Retinal pigment epithelial cell (primary cell): ENCODE data around the gene ISG15.

Experiments used
- DNase-seq: peaks from one replicate; pipeline ENCODE4 v3.0.0-alpha.2; 2010; ENCODE audit warnings: low read depth
- H3K4me3 ChIP-seq: 2 replicates; pipeline ENCODE4 v1.5.1; 2011; ENCODE audit warnings: mild to moderate bottlenecking, low read length, control low read depth, moderate library complexity
- TF ChIP-seq, protein P1 (sequence below): conservative IDR thresholded peaks from 2 replicates; pipeline ENCODE4 v1.5.1; 2011; ENCODE audit warnings: low read depth, low read length, control low read depth, inconsistent platforms

The ISG15 gene

DNA sequence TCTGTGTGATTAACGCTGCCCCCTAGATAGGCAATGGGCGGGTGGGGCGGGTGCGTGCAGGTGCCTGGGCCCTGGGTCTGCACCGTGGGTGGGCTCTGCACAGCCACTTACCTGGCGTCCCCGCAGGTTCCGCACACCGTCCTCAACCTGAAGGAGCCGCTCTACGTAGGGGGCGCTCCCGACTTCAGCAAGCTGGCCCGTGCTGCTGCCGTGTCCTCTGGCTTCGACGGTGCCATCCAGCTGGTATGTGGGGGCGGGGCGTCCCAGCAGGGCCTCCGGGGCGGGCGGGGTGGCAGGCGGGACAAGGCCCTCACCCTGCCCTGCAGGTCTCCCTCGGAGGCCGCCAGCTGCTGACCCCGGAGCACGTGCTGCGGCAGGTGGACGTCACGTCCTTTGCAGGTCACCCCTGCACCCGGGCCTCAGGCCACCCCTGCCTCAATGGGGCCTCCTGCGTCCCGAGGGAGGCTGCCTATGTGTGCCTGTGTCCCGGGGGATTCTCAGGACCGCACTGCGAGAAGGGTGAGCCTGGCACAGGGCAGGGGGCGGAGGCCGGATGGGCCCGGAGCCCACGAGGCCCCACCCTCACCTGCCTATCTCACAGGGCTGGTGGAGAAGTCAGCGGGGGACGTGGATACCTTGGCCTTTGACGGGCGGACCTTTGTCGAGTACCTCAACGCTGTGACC is 38.0 kb downstream of the ISG15 start:
- H3K4me3 ChIP-seq = no peak overlapping the region
- TF ChIP-seq, protein P1, sequence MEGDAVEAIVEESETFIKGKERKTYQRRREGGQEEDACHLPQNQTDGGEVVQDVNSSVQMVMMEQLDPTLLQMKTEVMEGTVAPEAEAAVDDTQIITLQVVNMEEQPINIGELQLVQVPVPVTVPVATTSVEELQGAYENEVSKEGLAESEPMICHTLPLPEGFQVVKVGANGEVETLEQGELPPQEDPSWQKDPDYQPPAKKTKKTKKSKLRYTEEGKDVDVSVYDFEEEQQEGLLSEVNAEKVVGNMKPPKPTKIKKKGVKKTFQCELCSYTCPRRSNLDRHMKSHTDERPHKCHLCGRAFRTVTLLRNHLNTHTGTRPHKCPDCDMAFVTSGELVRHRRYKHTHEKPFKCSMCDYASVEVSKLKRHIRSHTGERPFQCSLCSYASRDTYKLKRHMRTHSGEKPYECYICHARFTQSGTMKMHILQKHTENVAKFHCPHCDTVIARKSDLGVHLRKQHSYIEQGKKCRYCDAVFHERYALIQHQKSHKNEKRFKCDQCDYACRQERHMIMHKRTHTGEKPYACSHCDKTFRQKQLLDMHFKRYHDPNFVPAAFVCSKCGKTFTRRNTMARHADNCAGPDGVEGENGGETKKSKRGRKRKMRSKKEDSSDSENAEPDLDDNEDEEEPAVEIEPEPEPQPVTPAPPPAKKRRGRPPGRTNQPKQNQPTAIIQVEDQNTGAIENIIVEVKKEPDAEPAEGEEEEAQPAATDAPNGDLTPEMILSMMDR = no peak
- no peak for DNase-seq

DNA sequence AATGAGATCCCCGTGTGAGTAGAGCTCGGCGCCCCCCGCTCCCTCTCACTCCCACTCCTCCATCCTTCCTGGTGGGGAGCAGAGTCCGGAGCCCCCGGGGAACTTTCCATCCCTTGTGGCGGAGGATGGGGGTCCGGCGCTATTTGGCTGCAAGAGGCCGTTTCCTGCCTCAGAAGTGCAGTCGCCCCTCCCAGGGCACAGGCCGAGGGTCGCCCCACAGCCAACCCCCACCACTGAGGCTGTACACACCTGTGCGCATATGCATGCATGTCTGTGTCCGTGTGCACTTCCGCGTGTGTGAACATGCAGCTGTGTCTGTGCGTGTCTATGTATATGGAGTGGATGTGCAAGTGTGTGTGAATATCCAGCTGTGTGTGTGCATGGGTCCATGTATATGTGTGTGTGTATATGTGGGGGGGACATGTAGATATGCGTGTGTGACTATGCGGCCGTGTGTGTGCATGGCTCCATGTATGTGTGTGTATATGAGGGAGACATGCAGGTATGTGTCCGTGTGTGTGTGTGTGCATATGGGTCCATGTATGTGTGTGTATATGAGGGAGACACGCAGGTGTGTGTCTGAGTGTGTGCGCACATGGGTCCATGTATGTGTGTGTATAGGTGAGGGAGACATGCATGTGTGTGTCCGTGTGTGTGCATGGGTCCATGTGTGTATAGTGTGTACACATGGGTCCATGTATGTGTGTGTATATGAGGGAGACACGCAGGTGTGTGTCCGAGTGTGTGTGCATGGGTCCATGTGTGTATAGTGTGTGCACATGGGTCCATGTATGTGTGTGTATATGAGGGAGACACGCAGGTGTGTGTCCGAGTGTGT is 38.9 kb downstream of the ISG15 start:
- no peak for DNase-seq
- TF ChIP-seq, protein P1 = no peak

DNA sequence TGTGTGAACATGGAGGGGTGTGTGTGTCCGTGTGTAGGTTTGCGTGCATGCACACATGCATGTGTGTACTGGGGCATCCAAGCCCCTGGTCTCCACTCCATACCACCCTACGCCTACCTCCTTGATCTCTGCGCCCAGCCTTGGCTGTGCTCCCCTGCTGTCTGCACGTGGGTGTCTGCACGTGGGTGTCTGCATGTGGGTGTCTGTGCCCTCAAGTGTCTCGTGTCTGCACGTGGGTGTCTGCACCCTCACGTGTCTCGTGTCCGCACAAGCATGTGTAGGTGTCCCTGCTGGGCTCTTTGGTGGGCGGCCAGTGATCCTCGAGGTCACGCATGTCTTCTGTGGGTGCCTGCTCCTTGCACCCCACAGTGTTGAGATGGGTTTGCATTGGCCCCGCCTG is 39.7 kb downstream of the ISG15 start:
- DNase-seq = no peak
- TF ChIP-seq, protein P1 = no peak
- H3K4me3 ChIP-seq = no peak overlapping the region

More for the DNA sequence above, 38.9 kb downstream of the ISG15 start:
- H3K4me3 ChIP-seq = no peak overlapping the region

DNA sequence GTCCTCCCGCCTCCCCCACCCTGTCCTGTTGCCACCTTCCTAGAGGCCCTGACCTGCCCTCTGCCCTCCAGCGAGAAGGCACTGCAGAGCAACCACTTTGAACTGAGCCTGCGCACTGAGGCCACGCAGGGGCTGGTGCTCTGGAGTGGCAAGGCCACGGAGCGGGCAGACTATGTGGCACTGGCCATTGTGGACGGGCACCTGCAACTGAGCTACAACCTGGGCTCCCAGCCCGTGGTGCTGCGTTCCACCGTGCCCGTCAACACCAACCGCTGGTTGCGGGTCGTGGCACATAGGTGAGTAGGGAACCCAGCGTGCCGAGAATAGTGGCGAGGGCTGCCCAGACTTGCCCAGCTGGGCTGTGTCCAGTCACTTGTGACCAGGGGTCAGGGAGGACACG is 40.4 kb downstream of the ISG15 start:
- TF ChIP-seq, protein P1 = no peak
- no peak overlapping the region for H3K4me3 ChIP-seq
- DNase-seq = no peak

DNA sequence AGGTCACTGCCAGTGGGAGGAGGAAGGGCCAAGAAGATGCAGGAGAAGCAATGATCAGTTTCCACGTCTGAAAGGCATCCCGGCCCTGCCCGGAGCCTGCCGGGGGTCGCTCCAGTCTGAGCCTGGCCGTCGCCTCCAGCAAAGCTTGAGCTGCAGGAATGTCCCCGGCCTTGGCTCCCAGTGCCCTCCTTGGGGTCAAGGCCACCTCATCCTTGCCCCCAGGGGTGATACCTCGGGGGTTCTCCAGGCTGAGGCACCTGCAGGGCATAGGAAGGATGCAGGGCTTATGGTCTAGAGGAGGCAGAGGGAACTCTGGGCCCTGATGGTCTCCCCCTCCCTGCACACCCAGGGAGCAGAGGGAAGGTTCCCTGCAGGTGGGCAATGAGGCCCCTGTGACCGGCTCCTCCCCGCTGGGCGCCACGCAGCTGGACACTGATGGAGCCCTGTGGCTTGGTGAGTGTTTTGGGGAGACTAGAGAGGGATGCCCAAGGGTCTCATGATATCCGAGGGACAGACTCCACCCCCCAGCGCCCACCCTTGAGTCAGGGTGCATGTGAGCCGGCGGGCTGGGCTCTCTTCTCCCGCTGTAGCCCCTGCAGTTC is 40.9 kb downstream of the ISG15 start:
- H3K4me3 ChIP-seq = no peak overlapping the region
- TF ChIP-seq, protein P1 = no peak
- no peak for DNase-seq

DNA sequence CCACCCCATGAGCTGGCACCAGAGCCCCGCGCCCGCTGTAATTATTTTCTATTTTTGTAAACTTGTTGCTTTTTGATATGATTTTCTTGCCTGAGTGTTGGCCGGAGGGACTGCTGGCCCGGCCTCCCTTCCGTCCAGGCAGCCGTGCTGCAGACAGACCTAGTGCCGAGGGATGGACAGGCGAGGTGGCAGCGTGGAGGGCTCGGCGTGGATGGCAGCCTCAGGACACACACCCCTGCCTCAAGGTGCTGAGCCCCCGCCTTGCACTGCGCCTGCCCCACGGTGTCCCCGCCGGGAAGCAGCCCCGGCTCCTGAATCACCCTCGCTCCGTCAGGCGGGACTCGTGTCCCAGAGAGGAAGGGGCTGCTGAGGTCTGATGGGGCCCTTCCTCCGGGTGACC is 41.7 kb downstream of the ISG15 start:
- TF ChIP-seq, protein P1 = no peak
- no peak overlapping the region for H3K4me3 ChIP-seq

More for the DNA sequence above, 41.7 kb downstream of the ISG15 start:
- DNase-seq = no peak
